ENCODE results near the gene KEL.

The KEL gene

GRCh38 chr7:142960955-142961512 is 1.1 kb downstream of the KEL start:
- no peak for DNase-seq

- no peak for DNase-seq
Observed at GRCh38 chr7:142959202-142959601, 3.0 kb downstream of the KEL start.

DNA sequence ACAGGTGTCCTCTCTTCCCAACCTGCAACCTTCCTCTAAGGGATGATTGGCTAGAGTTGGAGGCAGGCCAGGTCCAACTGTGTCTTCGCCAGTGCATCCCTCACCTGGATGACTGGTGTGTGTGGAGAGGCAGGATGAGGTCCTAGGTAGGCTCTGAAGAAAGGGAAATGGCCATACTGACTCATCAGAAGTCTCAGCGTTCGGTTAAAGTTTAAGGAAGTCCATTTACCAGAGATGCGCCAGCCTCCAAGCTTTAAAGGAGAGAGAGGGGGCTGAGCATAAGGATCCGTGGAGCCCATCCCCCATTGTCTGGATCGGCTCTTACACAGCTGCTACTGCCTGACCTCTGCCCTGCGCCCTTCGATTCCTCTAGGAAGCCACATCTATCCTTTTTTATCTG is 4.4 kb downstream of the KEL start:
- no peak for DNase-seq

DNA sequence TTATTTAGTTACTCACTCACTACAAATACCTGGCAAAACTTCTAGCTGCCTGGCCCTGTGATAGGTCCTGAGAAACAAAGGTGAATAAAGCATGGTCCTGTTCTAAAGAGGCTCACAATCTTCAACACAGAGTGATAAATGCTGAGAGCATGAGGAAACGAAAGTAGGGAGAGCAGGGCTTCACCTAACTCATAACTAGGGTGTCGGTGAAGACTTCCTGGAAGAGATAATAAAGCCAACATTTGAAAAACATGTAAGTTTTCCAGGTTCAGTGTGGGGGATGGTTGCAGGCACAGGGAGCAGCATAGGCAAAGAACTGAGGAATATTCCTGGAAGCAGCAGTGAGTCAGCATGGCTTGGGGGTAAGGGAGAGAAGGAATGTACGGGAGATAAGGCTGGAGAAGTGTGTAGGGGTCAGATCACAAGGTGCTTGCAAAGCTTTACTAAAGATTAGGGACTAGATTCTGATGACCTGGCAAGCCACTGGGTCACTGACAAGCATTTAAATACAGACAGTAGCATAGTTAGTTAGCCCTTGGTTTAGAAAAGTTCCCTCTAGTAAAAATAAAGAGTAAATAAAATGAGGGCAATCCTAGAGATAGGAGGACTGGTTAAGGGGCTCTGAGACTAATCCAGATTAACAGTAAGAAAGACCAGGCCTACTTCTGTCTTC is 5.1 kb downstream of the KEL start:
- DNase-seq = peak; percentile 3

- DNase-seq = no peak
Observed at GRCh38 chr7:142954680-142955268, 7.4 kb downstream of the KEL start.

- DNase-seq = no peak
Observed at GRCh38 chr7:142950235-142950634, 11.9 kb downstream of the KEL start.

DNA sequence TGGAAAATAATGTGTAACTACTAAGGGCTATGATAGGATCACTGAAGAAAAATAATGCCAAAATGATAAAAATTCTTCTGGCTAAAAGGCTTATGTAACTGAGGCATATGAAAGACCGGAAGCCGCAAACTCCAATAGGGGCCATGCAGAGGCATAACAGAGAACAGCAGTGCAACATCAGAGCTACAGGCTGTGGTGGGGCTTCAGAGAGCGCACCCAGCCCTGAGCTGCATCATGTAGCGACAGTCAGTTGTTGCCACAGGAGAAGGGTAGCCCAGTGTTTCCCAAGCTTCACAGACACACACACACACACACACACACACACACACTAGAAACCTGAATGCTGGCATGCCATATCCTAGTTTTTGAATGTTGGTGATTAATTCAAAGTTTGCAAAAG is 13.6 kb downstream of the KEL start:
- DNase-seq = no peak

- DNase-seq = no peak
Observed at GRCh38 chr7:142945001-142945400, 17.2 kb downstream of the KEL start.

- DNase-seq = no peak
Observed at GRCh38 chr7:142943706-142944268, 18.4 kb downstream of the KEL start.

DNA sequence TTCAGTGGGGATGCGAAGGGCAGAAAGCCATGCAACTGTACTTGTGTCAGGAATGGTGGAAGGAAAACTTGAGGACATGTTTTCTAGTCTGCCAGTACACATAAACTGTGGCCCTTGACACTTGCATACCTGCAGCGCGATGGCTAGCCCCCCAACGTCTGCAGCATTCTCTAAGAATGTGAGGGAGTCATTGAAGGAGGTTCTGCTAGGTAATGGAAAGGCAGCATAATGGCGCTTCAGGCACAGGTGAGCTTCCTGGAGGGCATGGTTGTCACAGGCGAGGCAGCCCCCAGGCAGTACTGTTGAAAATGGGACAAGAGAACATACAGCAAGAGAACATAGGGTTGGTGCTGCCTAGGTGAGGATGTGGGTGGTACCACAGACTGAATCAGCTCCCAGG is 19.4 kb downstream of the KEL start:
- DNase-seq = no peak

DNA sequence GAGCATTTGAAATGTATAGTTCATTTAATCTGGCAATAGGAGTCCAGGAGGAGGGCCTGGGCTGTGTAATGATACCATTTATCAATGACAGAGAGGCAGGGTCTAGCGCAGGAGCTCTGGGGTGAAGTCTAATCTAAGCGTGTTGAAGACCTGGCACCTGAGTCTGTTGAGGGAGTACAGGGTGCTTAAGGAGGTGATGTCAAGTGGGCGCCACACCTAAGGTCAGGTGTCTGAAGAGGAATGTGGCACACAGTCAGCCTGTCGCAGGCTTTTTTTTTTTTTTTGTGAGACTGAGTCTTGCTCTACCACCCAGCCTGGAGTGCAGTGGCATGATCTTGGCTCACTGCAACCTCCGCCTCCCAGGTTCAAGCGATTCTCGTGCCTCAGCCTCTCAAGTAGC is 20.6 kb downstream of the KEL start:
- no peak for DNase-seq

- DNase-seq = no peak
Observed at GRCh38 chr7:142940966-142941535, 21.1 kb downstream of the KEL start.

GRCh38 chr7:142939226-142939910 is 22.8 kb downstream of the KEL start, which contains the start of gene LLCFC1:
Gene LLCFC1, plus strand, starts transcription at chr7:142939484. Its CDS starts 138 bp downstream, at chr7:142939622.
- DNase-seq = no peak

GRCh38 chr7:142938611-142939010 is 23.6 kb downstream of the KEL start:
- DNase-seq = no peak

DNA sequence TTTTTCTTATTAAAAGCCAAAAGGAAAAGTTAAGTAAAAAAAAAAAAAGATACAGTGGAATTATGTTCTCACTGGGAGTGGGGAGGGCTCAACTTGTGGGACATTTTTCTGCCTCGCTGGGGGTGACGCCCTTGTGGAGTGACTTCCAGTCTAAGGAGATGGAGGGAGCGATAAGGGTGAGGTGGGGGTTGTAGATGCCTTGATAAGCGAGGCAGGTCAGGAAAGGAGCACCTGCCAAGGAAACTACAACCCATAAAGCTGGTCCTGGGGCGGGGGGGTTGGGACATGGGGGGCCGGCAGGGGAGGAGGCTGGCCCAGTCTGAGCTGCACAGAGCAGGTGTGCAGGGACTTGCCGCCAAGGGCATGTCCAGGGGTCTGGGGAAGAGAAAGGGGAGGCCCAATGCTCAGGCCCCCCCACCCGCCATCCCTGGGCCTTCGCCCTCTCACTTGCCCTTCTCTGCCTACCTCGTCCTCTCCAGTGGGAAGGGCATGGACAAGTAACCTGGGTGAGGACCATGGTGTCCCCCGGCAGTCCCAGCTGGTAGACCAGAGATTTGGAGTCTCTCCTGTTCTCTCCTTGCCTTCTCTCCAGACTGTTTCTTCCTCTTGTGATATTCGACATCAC is 26.1 kb downstream of the KEL start:
- DNase-seq = no peak

GRCh38 chr7:142934056-142934455 is 28.1 kb downstream of the KEL start:
- no peak for DNase-seq

DNA sequence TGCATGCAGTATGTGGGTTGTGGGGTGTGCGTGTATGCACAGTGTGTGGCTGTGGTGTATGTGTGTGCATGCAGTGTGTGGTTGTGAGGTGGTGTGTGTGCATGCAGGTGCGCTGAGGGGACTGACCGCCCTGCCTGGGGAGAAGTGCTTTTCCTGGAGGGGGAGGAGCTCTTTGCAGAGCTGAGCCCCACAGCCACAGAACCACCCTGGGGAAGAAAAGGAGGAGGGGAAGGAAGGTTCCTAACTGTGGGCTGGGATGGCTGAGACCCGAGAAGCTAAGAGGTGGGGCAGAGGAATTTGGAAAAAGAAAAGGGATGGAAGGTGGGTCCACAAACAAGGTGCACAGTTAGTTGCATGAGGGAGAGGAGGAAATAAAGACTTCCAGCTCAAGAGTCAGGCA is 28.5 kb downstream of the KEL start, which contains the start of gene TRPV5:
Gene TRPV5, minus strand, starts transcription at position 123 of the 400 bp plus-strand sequence. CDS start 287 bp downstream, outside the sequence.
- no peak for DNase-seq

DNA sequence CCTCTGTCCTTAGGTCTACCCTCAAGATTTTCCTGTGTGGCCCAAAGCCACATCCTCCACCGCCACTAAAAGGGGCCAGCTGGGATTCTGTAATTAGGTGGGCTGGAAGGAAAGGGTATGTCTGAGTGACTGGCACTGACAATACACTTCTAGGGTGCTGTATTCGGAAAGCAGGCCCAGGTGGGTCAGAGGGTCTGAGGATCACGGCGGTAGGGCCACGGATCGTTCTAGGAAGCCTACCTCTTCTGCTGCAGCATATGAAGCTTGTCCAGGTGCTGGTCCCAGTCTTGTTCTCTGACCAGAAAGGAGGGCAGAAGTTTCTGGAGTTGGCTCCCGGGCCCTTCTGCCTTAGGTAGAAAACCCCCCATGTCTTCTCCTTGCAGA is 29.1 kb downstream of the KEL start:
- DNase-seq = no peak

- no peak for DNase-seq
Observed at GRCh38 chr7:142932386-142933091, 29.6 kb downstream of the KEL start.

GRCh38 chr7:142930126-142930730 is 31.9 kb downstream of the KEL start:
- DNase-seq = no peak

DNA sequence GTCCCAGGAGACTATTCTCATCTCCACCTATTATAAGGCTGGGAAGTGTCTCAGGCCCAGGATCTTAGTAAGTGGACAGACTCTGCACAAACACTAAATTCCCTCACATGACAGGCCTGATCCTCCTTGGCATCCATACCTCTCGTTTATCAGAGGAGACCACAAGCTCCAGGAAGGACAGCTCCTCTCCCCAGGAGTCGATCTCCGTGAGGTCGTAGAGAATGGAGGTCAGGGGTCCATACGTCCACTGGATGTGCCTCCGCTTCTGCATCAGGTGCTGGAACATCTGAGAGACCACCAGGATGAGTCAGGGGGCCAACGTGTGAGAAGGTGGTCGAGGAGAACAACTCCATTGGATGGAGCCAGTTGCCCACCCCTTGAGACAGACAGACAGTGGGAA is 34.2 kb downstream of the KEL start:
- DNase-seq = no peak

All from fibroblast of skin of scalp (primary cell).